ENCODE measurements around the gene NME1. TPM values are rescaled to one million over a fixed set of nuclear protein-coding genes. Genes with fewer than 3 reads are reported as not detected.

The NME1 gene
- polyA plus RNA-seq, 1 of the 3 experiments (the other 2 are of a cell fraction) = 654 TPM

- Histone ChIP-seq H3K79me2 (ENCODE audit: insufficient read depth) (peaks cover 56% of the 10 kb centered on the region), H3K4me2 (no peak overlapping the region), H3K27me3 (ENCODE audit: insufficient read depth) (no peaks in the 10 kb centered on the region), H2AFZ (ENCODE audit: low read depth) (no peak overlapping the region), H3K9me3 (no peaks in the 10 kb centered on the region), H3K36me3 (replicated peaks in 1 of 2; ENCODE audit: control insufficient read depth in 1 of 2, insufficient read depth in 2 of 2, low read length in 1 of 2) (peaks cover 54 to 58% of the 10 kb centered on the region in 2 experiments), H3F3A (replicated peaks; ENCODE audit: insufficient read depth) (peaks cover 7% of the 10 kb centered on the region), H3K9me2 (no peaks in the 10 kb centered on the region), H3K4me3 (ENCODE audit: low read depth in 2 of 2, low read length in 1 of 2) (no peak overlapping the region), H3K4me1 (ENCODE audit: control insufficient read depth in 1 of 2, insufficient read depth in 2 of 2, low read depth in 1 of 2, low read length in 1 of 2) (peaks cover 6 to 8% of the 10 kb centered on the region in 2 experiments; a peak in 3 of 4 replicates), H4K20me1 (ENCODE audit: insufficient read depth) (no peaks in the 10 kb centered on the region), H3K27ac (ENCODE audit: low read depth in 2 of 2, low read length in 1 of 2) (no peak overlapping the region), H3K9ac (no peak overlapping the region)
- WGBS (ENCODE audit: low lambda C conversion rate) = 99% methylated on average over 3 of the region's 3 CpGs
- CTCF ChIA-PET = no interaction called here
- TF ChIP-seq TEAD4 (IDR thresholded peaks at IDR 0.05; ENCODE audit: borderline replicate concordance, insufficient read depth) (no peak), GATA2 (CRISPR knock-in tag; IDR thresholded peaks at IDR 0.05) (no peak), CHD2 (IDR thresholded peaks at IDR 0.05; ENCODE audit: low read length, partially characterized antibody) (no peak), RAD21 (IDR thresholded peaks at IDR 0.05; ENCODE audit: low read length) (no peak), YY1 (IDR thresholded peaks at IDR 0.05; ENCODE audit: low read depth) (no peak), EZH2phosphoT487 (IDR thresholded peaks at IDR 0.05; ENCODE audit: borderline replicate concordance, low read depth) (no peak), RXRA (IDR thresholded peaks at IDR 0.05; ENCODE audit: borderline replicate concordance, low read depth) (no peak), MEF2A (IDR thresholded peaks at IDR 0.05; ENCODE audit: borderline replicate concordance, low read depth) (no peak), MXI1 (IDR thresholded peaks at IDR 0.05; ENCODE audit: low read depth, low read length) (no peak), ELF1 (IDR thresholded peaks at IDR 0.05) (no peak), POLR2AphosphoS5 (IDR thresholded peaks at IDR 0.05; ENCODE audit: low read depth, low read length) (no peak), NFIC (IDR thresholded peaks at IDR 0.05; ENCODE audit: borderline replicate concordance) (no peak), FOXJ3 (CRISPR knock-in tag; IDR thresholded peaks at IDR 0.05) (no peak)
- TF ChIP-seq, protein P1, sequence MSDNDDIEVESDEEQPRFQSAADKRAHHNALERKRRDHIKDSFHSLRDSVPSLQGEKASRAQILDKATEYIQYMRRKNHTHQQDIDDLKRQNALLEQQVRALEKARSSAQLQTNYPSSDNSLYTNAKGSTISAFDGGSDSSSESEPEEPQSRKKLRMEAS (IDR thresholded peaks at IDR 0.05; ENCODE audit: low read depth) = no peak
- POLR2A ChIA-PET = no interaction called here
- no peak for DNase-seq
Observed at GRCh38 chr17:51159604-51160003, 6.2 kb downstream of the NME1 start.

DNA sequence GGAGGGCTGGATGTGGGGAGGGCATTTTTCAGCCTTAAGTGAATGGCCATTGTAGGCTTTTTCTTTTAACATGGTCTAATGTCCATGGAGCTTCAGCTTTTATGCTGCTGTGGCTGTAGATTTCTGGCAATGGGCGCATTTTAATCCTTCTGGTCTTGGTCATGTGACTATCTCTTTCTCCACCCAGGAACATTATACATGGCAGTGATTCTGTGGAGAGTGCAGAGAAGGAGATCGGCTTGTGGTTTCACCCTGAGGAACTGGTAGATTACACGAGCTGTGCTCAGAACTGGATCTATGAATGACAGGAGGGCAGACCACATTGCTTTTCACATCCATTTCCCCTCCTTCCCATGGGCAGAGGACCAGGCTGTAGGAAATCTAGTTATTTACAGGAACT is 8.2 kb downstream of the NME1 start:
- no peak for TF ChIP-seq ELF1 (IDR thresholded peaks at IDR 0.05)
- TF ChIP-seq FOXJ3 (CRISPR knock-in tag; IDR thresholded peaks at IDR 0.05) = no peak
- no peak for TF ChIP-seq FOSL2 (IDR thresholded peaks at IDR 0.05; ENCODE audit: borderline replicate concordance, low read depth)
- no peak for TF ChIP-seq ZBTB33 (IDR thresholded peaks at IDR 0.05; ENCODE audit: borderline replicate concordance, low read depth)
- Histone ChIP-seq H3K36me3 (replicated peaks in 1 of 2; ENCODE audit: control insufficient read depth in 1 of 2, insufficient read depth in 2 of 2, low read length in 1 of 2) (peaks cover 41 to 48% of the 10 kb centered on the region in 2 experiments), H3K4me2 (no peak overlapping the region), H3K27ac (ENCODE audit: low read depth in 2 of 2, low read length in 1 of 2) (no peak overlapping the region), H3K27me3 (ENCODE audit: insufficient read depth) (no peaks in the 10 kb centered on the region), H3K79me2 (ENCODE audit: insufficient read depth) (peaks cover 37% of the 10 kb centered on the region), H3K4me1 (ENCODE audit: control insufficient read depth in 1 of 2, insufficient read depth in 2 of 2, low read depth in 1 of 2, low read length in 1 of 2) (peaks cover 4 to 9% of the 10 kb centered on the region in 2 experiments; a peak in 2 of 4 replicates), H3K9ac (no peak overlapping the region), H3F3A (replicated peaks; ENCODE audit: insufficient read depth) (peaks cover 15% of the 10 kb centered on the region), H4K20me1 (ENCODE audit: insufficient read depth) (no peaks in the 10 kb centered on the region), H3K9me2 (no peaks in the 10 kb centered on the region), H2AFZ (ENCODE audit: low read depth) (no peak overlapping the region), H3K9me3 (no peaks in the 10 kb centered on the region), H3K4me3 (ENCODE audit: low read depth in 2 of 2, low read length in 1 of 2) (no peak overlapping the region)
- ChIA-PET POLR2A (no interaction called here), CTCF (interaction anchor here (0.9 to 5.7 kb wide), 4 partner anchors 7 to 378 kb away, joined by 3 to 61 read pairs (median 3); partner anchors contain the start of gene NME1)
- no peak for DNase-seq
- 75% methylated on average over 3 of the region's 3 CpGs for WGBS (ENCODE audit: low lambda C conversion rate)

Measured in SK-N-SH (cell line).